WTC11 (cell line): Measurements from ENCODE around the gene KRTAP21-2.

Experiments used
- ZNF317 ChIP-seq: sonication (generic); formaldehyde crosslinking; IDR thresholded peaks from 2 replicates; pipeline ENCODE4 v1.8.1; 2023; ENCODE audit warnings: low read depth, mild to moderate bottlenecking, moderate library complexity, missing genetic modification reagents, borderline replicate concordance
- TF ChIP-seq, protein P1 (sequence below): fragments of 200-600 bp; IDR thresholded peaks from 2 replicates; pipeline ENCODE4 v1.8.0; 2022; ENCODE audit warnings: antibody characterized with exemption
- TF ChIP-seq, protein P2 (sequence below): sonication (generic); formaldehyde crosslinking; IDR thresholded peaks from 2 replicates; pipeline ENCODE4 v1.8.0; 2022; ENCODE audit warnings: mild to moderate bottlenecking, missing genetic modification reagents

DNA sequence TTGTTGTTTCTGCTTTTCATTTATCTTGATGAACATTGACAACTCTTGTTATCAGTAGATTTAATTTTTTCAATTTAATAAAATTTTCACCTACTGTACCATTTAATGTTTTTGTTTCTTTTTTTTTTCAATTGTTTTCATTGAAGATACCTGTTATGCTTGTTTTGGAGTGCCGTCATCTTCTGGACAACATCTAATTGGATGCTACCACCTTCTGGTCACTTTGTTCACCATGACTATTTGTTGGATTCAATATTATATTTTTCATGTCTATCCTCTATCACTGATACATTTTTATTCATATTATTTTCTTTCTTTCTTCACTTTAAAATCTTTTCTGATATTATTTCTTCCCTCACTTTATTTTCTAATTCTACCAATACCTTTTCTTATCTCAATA lies 14.0 kb downstream of the KRTAP21-2 start:
- no peak for TF ChIP-seq ZNF317
- TF ChIP-seq, protein P1, sequence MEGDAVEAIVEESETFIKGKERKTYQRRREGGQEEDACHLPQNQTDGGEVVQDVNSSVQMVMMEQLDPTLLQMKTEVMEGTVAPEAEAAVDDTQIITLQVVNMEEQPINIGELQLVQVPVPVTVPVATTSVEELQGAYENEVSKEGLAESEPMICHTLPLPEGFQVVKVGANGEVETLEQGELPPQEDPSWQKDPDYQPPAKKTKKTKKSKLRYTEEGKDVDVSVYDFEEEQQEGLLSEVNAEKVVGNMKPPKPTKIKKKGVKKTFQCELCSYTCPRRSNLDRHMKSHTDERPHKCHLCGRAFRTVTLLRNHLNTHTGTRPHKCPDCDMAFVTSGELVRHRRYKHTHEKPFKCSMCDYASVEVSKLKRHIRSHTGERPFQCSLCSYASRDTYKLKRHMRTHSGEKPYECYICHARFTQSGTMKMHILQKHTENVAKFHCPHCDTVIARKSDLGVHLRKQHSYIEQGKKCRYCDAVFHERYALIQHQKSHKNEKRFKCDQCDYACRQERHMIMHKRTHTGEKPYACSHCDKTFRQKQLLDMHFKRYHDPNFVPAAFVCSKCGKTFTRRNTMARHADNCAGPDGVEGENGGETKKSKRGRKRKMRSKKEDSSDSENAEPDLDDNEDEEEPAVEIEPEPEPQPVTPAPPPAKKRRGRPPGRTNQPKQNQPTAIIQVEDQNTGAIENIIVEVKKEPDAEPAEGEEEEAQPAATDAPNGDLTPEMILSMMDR, result no peak
- TF ChIP-seq, protein P2, sequence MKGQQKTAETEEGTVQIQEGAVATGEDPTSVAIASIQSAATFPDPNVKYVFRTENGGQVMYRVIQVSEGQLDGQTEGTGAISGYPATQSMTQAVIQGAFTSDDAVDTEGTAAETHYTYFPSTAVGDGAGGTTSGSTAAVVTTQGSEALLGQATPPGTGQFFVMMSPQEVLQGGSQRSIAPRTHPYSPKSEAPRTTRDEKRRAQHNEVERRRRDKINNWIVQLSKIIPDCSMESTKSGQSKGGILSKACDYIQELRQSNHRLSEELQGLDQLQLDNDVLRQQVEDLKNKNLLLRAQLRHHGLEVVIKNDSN, result no peak
